Epithelial cell of esophagus (primary cell): ENCODE results near the gene FSTL4.

Experiments used
- DNase-seq: peaks from one replicate; pipeline ENCODE4 v3.0.0; 2010; ENCODE audit warnings: low read depth
- H3K4me3 ChIP-seq: 2 replicates; pipeline ENCODE4 v1.5.1; 2011; ENCODE audit warnings: mild to moderate bottlenecking, low read length, control low read depth
- CTCF ChIP-seq: IDR thresholded peaks from 2 replicates; pipeline ENCODE4 v1.5.1; 2011; ENCODE audit warnings: low read depth, mild to moderate bottlenecking, low read length, control low read depth, inconsistent platforms; ENCODE audit not compliant: insufficient read depth; ENCODE audit errors: missing control alignments

Gene FSTL4

GRCh38 chr5:133405275-133406034 is 206.9 kb downstream of the FSTL4 start:
- TF ChIP-seq CTCF: no peak
- no peak overlapping the region for H3K4me3 ChIP-seq
- no peak for DNase-seq

- DNase-seq: peak; percentile 53
- TF ChIP-seq CTCF: peak; percentile 32
- H3K4me3 ChIP-seq: no peak overlapping the region
Observed at GRCh38 chr5:133404724-133405123, 207.6 kb downstream of the FSTL4 start.

GRCh38 chr5:133403741-133404364 is 208.5 kb downstream of the FSTL4 start:
- TF ChIP-seq CTCF: no peak
- H3K4me3 ChIP-seq: no peak overlapping the region
- no peak for DNase-seq

GRCh38 chr5:133402775-133403174 is 209.6 kb downstream of the FSTL4 start:
- H3K4me3 ChIP-seq: no peak overlapping the region
- DNase-seq: no peak
- no peak for TF ChIP-seq CTCF

GRCh38 chr5:133401731-133402347 is 210.5 kb downstream of the FSTL4 start:
- no peak for TF ChIP-seq CTCF
- DNase-seq: no peak
- no peak overlapping the region for H3K4me3 ChIP-seq

GRCh38 chr5:133400831-133401351 is 211.4 kb downstream of the FSTL4 start:
- no peak overlapping the region for H3K4me3 ChIP-seq
- TF ChIP-seq CTCF: no peak
- peak; percentile 36 for DNase-seq
